Mesangial cell (primary cell): ENCODE measurements around the gene TTC38. TPM values are rescaled to one million over a fixed set of nuclear protein-coding genes. Genes with fewer than 3 reads are reported as not detected.

Experiments used
- total RNA-seq: library from RNA; depleted of rRNA; stranded (reverse); fragments of >200 nt; gene quantifications from 2 replicates; pipeline ENCODE4 v1.2.3, GENCODE V29; 2015

TTC38 gene
- total RNA-seq, result 32.9 and 52.7 TPM in 2 replicates

GRCh38 chr22:46267431-46268279, at the start of gene TTC38:
Gene TTC38 (plus strand): TSS chr22:46268008. CDS start chr22:46268040, 32 bp downstream.

DNA sequence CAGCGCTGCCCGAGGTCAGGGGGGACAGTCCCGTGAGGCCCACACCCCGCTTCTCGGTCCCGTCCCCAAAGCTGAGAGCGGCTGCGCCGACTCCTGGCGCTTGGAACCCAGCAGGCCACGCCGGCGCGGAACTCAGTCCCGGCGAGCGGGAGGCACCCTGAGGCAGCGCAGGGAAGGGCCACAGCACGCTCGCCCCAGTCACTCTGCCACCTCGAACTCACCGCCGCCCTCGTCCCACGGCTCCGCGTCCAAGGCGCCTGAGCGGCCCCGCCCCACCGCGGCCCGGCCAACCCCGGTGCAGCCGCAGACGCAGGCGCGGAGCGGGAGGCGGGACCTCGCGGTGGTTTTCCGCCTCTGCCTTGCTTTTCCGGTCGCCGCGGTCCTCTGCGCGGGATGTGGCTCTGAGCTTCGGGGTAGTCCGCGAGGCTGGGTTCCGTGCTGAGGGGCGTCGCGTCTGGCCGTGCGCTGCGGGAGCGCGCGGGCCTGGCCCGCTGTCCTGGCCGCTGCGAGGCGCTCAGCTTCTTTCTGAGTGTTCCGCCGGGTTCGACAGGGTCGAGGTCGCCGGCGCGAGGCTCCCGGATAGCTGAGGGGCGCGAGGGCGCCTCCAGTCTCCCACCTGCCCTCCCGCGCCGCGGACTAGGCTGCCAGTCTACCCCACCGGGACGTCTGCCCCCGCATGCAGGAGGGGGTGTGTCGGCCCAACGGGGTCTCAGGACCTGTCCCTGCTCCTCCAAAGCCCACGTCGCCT, 17.6 kb upstream of the TTC38 start, which contains the start of gene CDPF1:
Gene CDPF1 (minus strand): TSS at position 259 of the 748 bp plus-strand sequence. CDS start 2,009 bp downstream, outside the sequence.

DNA sequence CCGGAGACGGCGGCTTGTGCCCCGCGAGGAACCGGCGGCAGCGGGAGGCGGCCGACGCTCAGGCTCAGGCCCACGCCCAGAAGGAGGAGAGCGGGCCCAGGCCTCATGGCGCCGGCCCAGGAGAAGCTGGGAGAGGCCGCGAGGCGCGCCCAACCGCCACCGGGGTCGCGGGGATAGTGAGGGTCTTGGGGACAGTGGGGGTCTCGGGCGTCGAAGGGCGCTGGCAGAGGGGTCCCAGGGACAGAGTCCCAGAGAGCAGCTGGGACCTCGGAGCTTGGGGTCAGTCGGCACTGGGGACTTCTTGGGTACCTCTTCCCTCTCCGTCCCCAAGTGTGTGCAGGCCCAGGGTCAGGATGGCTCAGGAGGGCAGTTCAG, 4.6 kb upstream of the TTC38 start, which contains the start of gene PKDREJ:
Gene PKDREJ (minus strand): TSS at position 128 of the 375 bp plus-strand sequence. CDS start 21 bp downstream, at position 107.

DNA sequence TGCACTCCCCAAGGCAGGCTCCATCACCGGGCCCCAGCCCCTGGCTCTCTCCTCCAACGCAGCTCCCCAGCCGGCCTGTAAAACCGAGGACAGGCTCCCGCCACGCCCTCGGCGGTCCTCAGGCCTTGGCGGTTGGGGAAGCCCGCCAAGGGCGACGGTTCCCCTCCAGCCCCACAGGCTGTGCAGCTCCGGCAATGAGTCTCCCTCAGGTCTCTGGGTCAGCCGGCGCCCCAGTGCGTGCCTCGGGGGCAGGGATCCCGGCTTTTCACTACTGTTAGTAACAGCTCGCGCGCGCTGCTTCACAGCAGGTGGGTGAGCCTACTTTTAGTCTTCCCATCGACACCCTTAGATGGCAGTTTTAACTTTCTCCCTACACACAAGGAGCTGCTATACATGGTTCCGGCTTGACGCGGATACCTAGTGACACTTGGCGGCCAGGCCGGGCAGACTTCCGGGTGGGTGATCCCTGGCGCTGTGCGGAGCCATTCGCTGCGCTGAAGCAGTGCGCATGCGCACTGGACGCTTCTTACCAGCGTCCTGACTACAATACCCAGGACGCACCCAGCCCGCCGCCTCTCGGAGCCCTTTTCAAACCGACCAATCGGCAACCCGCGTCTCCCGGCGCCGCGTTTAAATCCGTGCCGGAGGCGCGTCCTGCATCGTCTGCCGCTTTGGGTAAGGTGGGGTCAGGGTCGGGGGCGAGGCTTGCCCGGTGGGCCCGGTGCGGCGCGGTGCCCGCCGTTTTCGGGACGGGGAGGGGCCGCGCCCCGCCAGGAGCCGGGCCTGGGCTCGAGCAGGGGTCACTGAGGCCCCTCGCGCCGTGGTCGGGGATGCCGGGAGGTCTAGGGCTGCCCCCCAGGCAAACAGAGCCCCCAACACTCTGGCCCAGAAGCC, 28.7 kb downstream of the TTC38 start, which contains the start of gene GTSE1:
Gene GTSE1 (plus strand): TSS at position 614 of the 894 bp plus-strand sequence. CDS start 531 bp downstream, outside the sequence.

DNA sequence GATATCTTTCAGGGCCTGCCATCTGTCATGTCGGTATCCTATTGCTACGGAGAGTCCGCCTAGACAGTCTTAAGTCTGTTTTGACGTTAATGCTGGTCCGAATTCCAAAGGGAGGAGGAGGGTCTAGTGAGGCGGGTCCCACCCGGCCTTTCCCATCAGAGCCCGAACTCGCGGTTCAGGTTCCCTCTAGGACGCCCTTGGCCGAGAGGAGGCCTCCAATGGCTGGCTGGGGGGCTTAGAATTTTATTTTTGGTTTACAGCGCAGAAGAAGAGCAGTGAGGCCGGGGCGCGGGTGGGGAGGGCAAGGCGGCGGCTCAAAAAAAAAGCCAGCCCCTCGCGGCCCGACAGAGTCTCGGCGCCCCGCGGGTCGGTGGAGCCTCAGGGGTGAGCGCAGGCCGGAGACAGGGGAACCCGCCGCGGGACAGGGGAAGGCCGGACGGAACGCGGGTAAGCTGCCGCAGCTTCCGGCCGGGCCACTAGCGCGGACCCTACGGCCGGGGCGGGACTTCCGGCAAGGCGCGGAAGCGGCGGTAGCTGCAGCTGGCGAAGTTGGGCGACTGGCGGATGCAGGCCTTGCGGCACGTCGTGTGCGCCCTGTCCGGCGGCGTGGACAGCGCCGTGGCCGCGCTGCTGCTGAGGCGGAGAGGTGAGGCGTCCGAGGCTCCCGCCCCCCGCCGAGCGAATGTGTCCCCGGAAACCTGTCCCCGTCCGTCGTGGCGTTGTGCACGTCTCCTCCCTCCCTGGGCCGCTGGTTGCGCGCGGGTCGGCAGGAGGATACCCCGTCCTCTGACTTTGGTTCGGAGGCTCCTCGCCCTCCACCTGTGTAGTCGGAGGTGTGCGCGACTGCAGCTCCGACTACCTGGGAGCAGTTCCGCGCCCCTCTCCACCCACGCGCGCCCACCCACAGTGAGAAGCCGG, 67.7 kb downstream of the TTC38 start, which contains the start of gene TRMU:
Gene TRMU (plus strand): TSS at position 514 of the 918 bp plus-strand sequence. CDS start 51 bp downstream, at position 565.

Other genes starting within 250 kb of the TTC38 start
- 5.1 and 8.5 TPM in 2 replicates for gene PPARA, start 117.5 kb upstream of the TTC38 start, total RNA-seq
- 15.0 and 17.9 TPM in 2 replicates for gene CDPF1, start 17.7 kb upstream of the TTC38 start, total RNA-seq
- gene PKDREJ, start 4.7 kb upstream of the TTC38 start, total RNA-seq, result not detected in 2 replicates
- 1.3 and 35.5 TPM in 2 replicates for gene GTSE1, start 28.9 kb downstream of the TTC38 start, total RNA-seq
- gene TRMU, start 67.7 kb downstream of the TTC38 start, total RNA-seq, result 17.7 and 34.1 TPM in 2 replicates